IMR-90 (cell line): ENCODE results near the gene CLIP3. TPM values are rescaled to one million over a fixed set of nuclear protein-coding genes. Genes with fewer than 3 reads are reported as not detected.

Experiments used
- ATAC-seq: fragments of 200-7000 bp; cut with Tn5 transposase; 2 replicates; pipeline ENCODE4 v1.9.1; 2020; ENCODE audit warnings: low read depth, mild to moderate bottlenecking, moderate library complexity
- BruUV-seq: library from RNA; stranded (reverse); fragments of 400-500 nt; replicated peaks from 2 replicates; lab custom pipeline; 2021; lab: Mats Ljungman, UMichigan
- CTCF ChIA-PET: fragments of 300-600 bp; formaldehyde crosslinking; extraction: SDS; loops from one replicate; lab custom pipeline; 2021; ENCODE audit warnings: antibody characterized with exemption; lab: Yijun Ruan, JAX
- POLR2A ChIA-PET: fragments of 300-600 bp; sonication (Branson Sonifier 250); formaldehyde crosslinking; loops from one replicate; lab custom pipeline; 2022; ENCODE audit warnings: antibody characterized with exemption; ENCODE audit not compliant: unreplicated experiment; lab: Charles Lee
- DNase-seq: peaks from one replicate; pipeline ENCODE4 v3.0.0; 2013
- H2AFZ ChIP-seq: replicated peaks from 2 replicates; pipeline ENCODE3; 2013; ENCODE audit warnings: low read length, mild to moderate bottlenecking; ENCODE audit not compliant: poor library complexity
- H2AK5ac ChIP-seq: 2 replicates; pipeline ENCODE4 v1.6.1; 2013; ENCODE audit warnings: low read depth, low read length, inconsistent platforms
- H2AK9ac ChIP-seq: replicated peaks from 2 replicates; pipeline ENCODE3; 2013; ENCODE audit warnings: mild to moderate bottlenecking, low read depth, low read length, moderate library complexity; ENCODE audit not compliant: poor library complexity
- H2BK120ac ChIP-seq: 2 replicates; pipeline ENCODE4 v1.6.1; 2013; ENCODE audit warnings: low read depth, low read length, inconsistent platforms
- H2BK15ac ChIP-seq: 3 replicates; pipeline ENCODE4 v1.6.1; 2013; ENCODE audit warnings: low read depth, low read length, inconsistent platforms
- H2BK20ac ChIP-seq: 2 replicates; pipeline ENCODE4 v1.6.1; 2013; ENCODE audit warnings: low read depth, mild to moderate bottlenecking, inconsistent platforms, low read length, moderate library complexity
- H2BK5ac ChIP-seq: 2 replicates; pipeline ENCODE4 v1.6.1; 2013; ENCODE audit warnings: mild to moderate bottlenecking, low read depth, low read length, inconsistent platforms; ENCODE audit not compliant: poor library complexity, severe bottlenecking
- H3K14ac ChIP-seq: replicated peaks from 2 replicates; pipeline ENCODE4 v1.6.1; 2013; ENCODE audit warnings: low read depth, low read length, inconsistent platforms
- H3K18ac ChIP-seq: 2 replicates; pipeline ENCODE4 v1.6.1; 2013; ENCODE audit warnings: low read depth, low read length, control low read depth
- H3K23ac ChIP-seq: 2 replicates; pipeline ENCODE4 v1.6.1; 2013; ENCODE audit warnings: low read depth, low read length, inconsistent platforms
- H3K27ac ChIP-seq: 2 replicates; pipeline ENCODE4 v1.5.1; 2013; ENCODE audit warnings: mild to moderate bottlenecking, control low read depth, low read length; ENCODE audit not compliant: insufficient read depth
- H3K27me3 ChIP-seq: 2 replicates; pipeline ENCODE4 v1.6.1; 2013; ENCODE audit warnings: low read length; ENCODE audit not compliant: control insufficient read depth, insufficient read depth
- H3K36me3 ChIP-seq: 2 replicates; pipeline ENCODE4 v1.6.1; 2013; ENCODE audit warnings: low read length, mixed read lengths; ENCODE audit not compliant: control insufficient read depth, insufficient read depth
- H3K4ac ChIP-seq: 2 replicates; pipeline ENCODE4 v1.6.1; 2013; ENCODE audit warnings: low read depth, low read length, inconsistent platforms
- H3K4me1 ChIP-seq: 2 replicates; pipeline ENCODE4 v1.6.1; 2013; ENCODE audit warnings: low read length, mixed read lengths; ENCODE audit not compliant: control insufficient read depth, insufficient read depth
- H3K4me2 ChIP-seq: 2 replicates; pipeline ENCODE4 v1.6.1; 2013; ENCODE audit warnings: low read depth, mild to moderate bottlenecking, control low read depth, low read length, moderate library complexity
- H3K4me3 ChIP-seq: 2 replicates; pipeline ENCODE4 v1.5.1; 2013; ENCODE audit warnings: low read depth, mild to moderate bottlenecking, control low read depth, low read length, moderate library complexity; ENCODE audit not compliant: insufficient read depth
- H3K56ac ChIP-seq: 2 replicates; pipeline ENCODE4 v1.6.1; 2013; ENCODE audit warnings: low read length, inconsistent platforms; ENCODE audit not compliant: insufficient read depth; ENCODE audit errors: extremely low read depth
- H3K79me1 ChIP-seq, 2 experiments: 2 replicates each; pipeline ENCODE4 v1.6.1; 2013; ENCODE audit warnings: low read length in 2 of 2, inconsistent platforms in 1 of 2, low read depth in 1 of 2
- H3K9ac ChIP-seq: 2 replicates; pipeline ENCODE4 v1.6.1; 2013; ENCODE audit warnings: low read depth, low read length, control low read depth
- H3K9me1 ChIP-seq: 2 replicates; pipeline ENCODE4 v1.6.1; 2013; ENCODE audit warnings: low read length, inconsistent platforms; ENCODE audit not compliant: insufficient read depth
- H3K9me3 ChIP-seq: 2 replicates; pipeline ENCODE4 v1.6.1; 2013; ENCODE audit warnings: low read length; ENCODE audit not compliant: control insufficient read depth, insufficient read depth
- H4K20me1 ChIP-seq: 2 replicates; pipeline ENCODE4 v1.6.1; 2013; ENCODE audit warnings: low read length, inconsistent platforms; ENCODE audit not compliant: insufficient read depth
- H4K5ac ChIP-seq: 2 replicates; pipeline ENCODE4 v1.6.1; 2013; ENCODE audit warnings: mild to moderate bottlenecking, low read depth, low read length, control low read depth
- H4K8ac ChIP-seq, 2 experiments: 2 replicates each; pipeline ENCODE4 v1.6.1; 2013; ENCODE audit warnings: low read depth in 2 of 2, low read length in 2 of 2, control low read depth in 1 of 2, inconsistent platforms in 1 of 2
- H4K91ac ChIP-seq: 2 replicates; pipeline ENCODE4 v1.6.1; 2013; ENCODE audit warnings: low read depth, low read length, inconsistent platforms; ENCODE audit not compliant: insufficient read depth
- BHLHE40 ChIP-seq: fragments of 150-350 bp; IDR thresholded peaks from 2 replicates; pipeline ENCODE4 v1.6.1; 2016; ENCODE audit warnings: mild to moderate bottlenecking, low read depth, low read length
- CEBPB ChIP-seq: IDR thresholded peaks from 2 replicates; pipeline ENCODE4 v1.6.1; 2012; ENCODE audit warnings: low read depth, low read length, improper control_type of control experiment
- CHD1 ChIP-seq: IDR thresholded peaks from 2 replicates; pipeline ENCODE4 v1.6.1; 2012; ENCODE audit warnings: low read depth, low read length, improper control_type of control experiment
- FOS ChIP-seq: fragments of 150-350 bp; IDR thresholded peaks from 2 replicates; pipeline ENCODE4 v1.6.1; 2016; ENCODE audit warnings: low read depth, low read length
- MAFK ChIP-seq: IDR thresholded peaks from 2 replicates; pipeline ENCODE4 v1.6.1; 2012; ENCODE audit warnings: low read depth, low read length, improper control_type of control experiment
- NFE2L2 ChIP-seq: fragments of 150-350 bp; IDR thresholded peaks from 2 replicates; pipeline ENCODE4 v1.6.1; 2016; ENCODE audit warnings: low read depth, mild to moderate bottlenecking, low read length
- POLR2A ChIP-seq: IDR thresholded peaks from 2 replicates; pipeline ENCODE4 v1.6.1; 2012; ENCODE audit warnings: mild to moderate bottlenecking, low read depth, low read length
- RFX5 ChIP-seq: IDR thresholded peaks from 2 replicates; pipeline ENCODE4 v1.8.0; 2012; ENCODE audit warnings: low read depth, mild to moderate bottlenecking, low read length, moderate library complexity
- USF2 ChIP-seq: fragments of 150-350 bp; IDR thresholded peaks from 2 replicates; pipeline ENCODE4 v1.6.1; 2017; ENCODE audit warnings: mild to moderate bottlenecking, antibody characterized with exemption, low read length, low read depth
- WGBS, 2 experiments: methylation state at CpG; one replicate each; pipeline versions ENCODE4 v1.1.5 to v1.1.7; 2013; ENCODE audit warnings: missing lambda C conversion rate in 2 of 2; ENCODE audit not compliant: insufficient read length in 1 of 2; ENCODE audit errors: extremely low coverage in 2 of 2; 5-methylcytosine and 5-hydroxymethylcytosine counted together
- dilution Hi-C: fragments of 300-500 bp; cut with HindIII; formaldehyde crosslinking; loops from one replicate; pipeline ENCODE4 v1.14.3; 2018; ENCODE audit warnings: low sequenced_read_pairs; ENCODE audit not compliant: unreplicated experiment
- in situ Hi-C: fragments of 300-500 bp; cut with MboI; formaldehyde crosslinking; loops from 3 replicates; pipeline ENCODE4 v1.14.3; 2019; ENCODE audit warnings: low sequenced_read_pairs, inconsistent platforms, mixed read lengths
- intact Hi-C: fragments of 100-400 bp; cut with micrococcal nuclease; formaldehyde crosslinking; loops from 2 replicates; pipeline ENCODE4 v1.10.0; 2022
- polyA plus RNA-seq, 3 experiments: library from polyadenylated mRNA; depleted of rRNA; stranded (reverse); fragments of >200 nt; gene quantifications; 2 replicates each; pipeline ENCODE4 v1.2.3, GENCODE V29; 2012; ENCODE audit warnings: low replicate concordance in 1 of 3
- total RNA-seq: library from RNA; depleted of rRNA; stranded (reverse); fragments of >200 nt; gene quantifications from 2 replicates; pipeline ENCODE4 v1.2.3, GENCODE V29; 2012

CLIP3 gene
- total and polyA plus RNA-seq, 2 of the 4 experiments (the other 2 are of a cell fraction), result 5.4 to 28.7 TPM

GRCh38 chr19:36079389-36079945, 46.8 kb upstream of the CLIP3 start:
- dilution Hi-C loops (no loop called here), intact Hi-C loops (no loop called here)

More at GRCh38 chr19:36079389-36079945, 46.8 kb upstream of the CLIP3 start:
- Histone ChIP-seq H3K4me3 (no peak overlapping the region), H3K27me3 (no peaks in the 10 kb centered on the region), H3K36me3 (peaks cover 11% of the 10 kb centered on the region), H3K9me3 (no peaks in the 10 kb centered on the region), H3K14ac (no peak overlapping the region), H3K4me2 (no peak overlapping the region), H2AK9ac (no peak overlapping the region), H3K79me1 (peaks cover 0 to 7% of the 10 kb centered on the region in 2 experiments; a peak in 2 of 4 replicates), H3K9ac (no peak overlapping the region), H3K27ac (no peak overlapping the region), H3K23ac (no peak overlapping the region), H3K18ac (no peak overlapping the region), H4K5ac (no peak overlapping the region), H4K8ac (no peak overlapping the region), H3K4ac (no peak overlapping the region), H2BK5ac (no peak overlapping the region), H2BK120ac (no peak overlapping the region), H3K56ac (no peak overlapping the region), H4K91ac (no peak overlapping the region), H4K20me1 (no peaks in the 10 kb centered on the region), H3K4me1 (no peaks in the 10 kb centered on the region), H2AFZ (no peak overlapping the region), H2BK15ac (no peak overlapping the region), H2BK20ac (no peak overlapping the region), H2AK5ac (no peak overlapping the region), H3K9me1 (no peaks in the 10 kb centered on the region; the same call in 1 of the 2 replicates)
- no CpG with 5 or more reads among the region's 3 CpGs for WGBS, 2 experiments
- DNase-seq (no peak), ATAC-seq (no peak)
- TF ChIP-seq FOS (no peak), POLR2A (no peak), CHD1 (no peak), MAFK (no peak), BHLHE40 (no peak), RFX5 (no peak), NFE2L2 (no peak), USF2 (no peak), CEBPB (no peak)
- in situ Hi-C loops, result no loop called here
- no TSS peak for BruUV-seq
- POLR2A ChIA-PET, result no interaction called here
- CTCF ChIA-PET, result no interaction called here
